Thoracic aorta (tissue), 2 donors: Measurements from ENCODE around the gene IQSEC3. TPM values are rescaled to one million over a fixed set of nuclear protein-coding genes. Genes with fewer than 3 reads are reported as not detected.
"Not testable (repeated sequence)": the region's sequence is repeated elsewhere in the genome, so short reads cannot be mapped to it uniquely, and the experiment has no call there.

Experiments
- ATAC-seq: fragments of 150-250 bp; one replicate; pipeline ENCODE4 v1.8.0; 2017; ENCODE audit warnings: low read depth; ENCODE audit not compliant: insufficient number of reproducible peaks, low FRiP score
- DNase-seq: peaks from one replicate; pipeline ENCODE4 v3.0.0-alpha.2; 2020; ENCODE audit warnings: low spot score
- H3K27ac ChIP-seq, 2 donors: fragments of 200-600 bp; sonication (generic); 1 replicate in 1 of 2; 2 replicates in 1 of 2; pipeline ENCODE4 v1.5.1; 2016; ENCODE audit warnings: mild to moderate bottlenecking in 2 of 2, moderate library complexity in 2 of 2
- H3K27me3 ChIP-seq: fragments of 200-600 bp; sonication (generic); replicated peaks from 2 replicates; pipeline ENCODE4 v1.6.0; 2016; ENCODE audit warnings: mild to moderate bottlenecking; ENCODE audit not compliant: insufficient read depth
- H3K36me3 ChIP-seq: fragments of 200-600 bp; sonication (generic); one replicate; pipeline ENCODE4 v1.5.1; 2016
- H3K4me1 ChIP-seq, 2 donors: fragments of 200-600 bp; sonication (generic); 1 replicate in 1 of 2; 2 replicates in 1 of 2; pipeline versions ENCODE4 v1.5.1 to v1.6.0; 2016; ENCODE audit warnings: low read depth in 2 of 2, mild to moderate bottlenecking in 1 of 2; ENCODE audit not compliant: control insufficient read depth in 1 of 2
- H3K4me3 ChIP-seq: fragments of 200-600 bp; sonication (generic); 2 replicates; pipeline ENCODE4 v1.5.1; 2016; ENCODE audit warnings: mild to moderate bottlenecking
- H3K9me3 ChIP-seq: fragments of 200-600 bp; sonication (generic); 2 replicates; pipeline ENCODE4 v1.5.1; 2016
- total RNA-seq, 2 donors: library from RNA; depleted of rRNA; stranded (reverse); fragments of >200 nt; gene quantifications; one replicate each; pipeline versions ENCODE4 v1.1.0 to v1.2.3, GENCODE V29; 2016
- TF ChIP-seq, protein P1 (sequence below): fragments of 200-600 bp; sonication (generic); IDR thresholded peaks from one replicate; pipeline ENCODE4 v1.5.1; 2019; ENCODE audit warnings: antibody characterized with exemption

IQSEC3 gene
- total RNA-seq, 2 donors from 2014 or later: 1.1 to 1.3 TPM

DNA sequence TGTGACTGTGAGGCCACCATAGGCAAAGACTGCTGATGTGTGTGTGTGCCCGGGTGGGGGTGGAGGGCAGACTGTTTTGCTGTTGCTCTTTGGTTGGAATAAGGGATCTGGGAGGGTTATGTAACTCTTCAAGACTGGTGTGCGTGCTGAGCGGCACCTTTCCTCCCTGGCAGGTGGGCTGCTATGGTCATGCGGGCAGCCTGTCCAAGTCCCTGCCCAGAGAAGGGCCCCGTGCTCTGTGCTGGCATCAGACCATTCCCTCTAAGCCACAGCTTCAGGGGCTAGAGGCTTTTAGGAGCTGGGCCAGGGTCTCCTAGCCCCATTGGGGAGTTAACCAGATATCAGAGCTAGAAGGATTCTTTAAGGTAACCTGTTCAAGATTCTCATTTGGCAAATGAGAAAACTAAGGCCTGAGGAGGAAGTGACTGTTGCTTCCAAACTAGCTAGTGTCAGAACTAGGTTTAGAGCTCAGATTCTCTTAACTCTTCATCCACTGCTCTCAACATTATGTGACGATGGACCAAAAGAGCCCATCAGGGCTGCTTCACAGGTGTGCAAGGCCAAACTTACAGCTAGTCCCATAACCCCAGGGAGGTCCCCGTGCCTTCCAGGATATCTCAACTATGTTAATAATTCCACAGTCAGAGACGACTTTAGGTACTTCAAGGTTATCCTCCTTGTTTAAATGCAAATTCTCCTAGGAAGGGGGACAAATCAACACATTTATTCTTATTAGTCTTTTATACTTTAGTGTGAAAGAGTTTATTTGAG, 8.0 kb downstream of the IQSEC3 start:
- not testable (repeated sequence) for H3K36me3 ChIP-seq, ATAC-seq, H3K4me1 ChIP-seq, H3K4me3 ChIP-seq, H3K27me3 ChIP-seq, H3K9me3 ChIP-seq, DNase-seq, H3K27ac ChIP-seq

DNA sequence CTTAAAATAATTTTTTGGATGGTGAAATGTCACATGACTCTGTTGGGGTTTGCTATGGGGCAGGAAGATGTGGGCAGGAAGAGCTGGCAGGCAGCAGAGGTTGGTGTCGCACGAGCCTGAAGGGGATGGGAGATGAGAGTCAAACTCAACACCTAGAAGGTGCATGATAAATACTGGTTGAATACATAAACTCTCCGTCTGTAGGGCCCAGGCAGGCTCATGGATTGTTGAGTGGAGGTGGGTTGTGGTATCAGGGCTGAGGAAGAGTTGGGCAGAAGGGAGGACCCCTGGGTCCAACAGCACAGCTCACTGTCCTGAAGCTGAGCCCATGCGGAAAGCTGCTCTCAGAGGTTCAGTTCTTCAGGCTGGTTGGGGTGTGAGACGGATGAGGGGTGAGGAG, 9.0 kb downstream of the IQSEC3 start:
- H3K36me3 ChIP-seq, H3K27me3 ChIP-seq, H3K27ac ChIP-seq, H3K9me3 ChIP-seq, H3K4me1 ChIP-seq, H3K4me3 ChIP-seq, ATAC-seq, DNase-seq: not testable (repeated sequence)

DNA sequence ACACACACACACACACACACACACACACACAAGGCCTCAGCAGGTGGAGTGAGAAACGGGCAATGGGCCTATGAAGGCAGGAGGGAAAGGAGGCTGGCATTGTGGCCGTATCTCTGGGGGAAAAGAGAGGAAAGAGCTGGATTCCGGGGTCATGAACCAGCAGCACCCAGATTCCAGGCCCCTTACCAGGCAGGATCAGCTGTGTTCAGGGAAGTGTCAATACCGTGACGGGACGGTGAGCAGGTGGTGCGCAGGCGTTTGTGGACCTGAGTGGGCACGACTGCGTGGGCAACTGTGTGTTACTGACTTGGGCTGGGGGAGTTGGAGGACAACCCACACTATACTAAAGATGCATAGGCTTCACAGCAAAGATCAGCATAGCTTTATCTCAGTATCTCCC, 9.5 kb downstream of the IQSEC3 start:
- not testable (repeated sequence) for H3K36me3 ChIP-seq, H3K4me3 ChIP-seq, DNase-seq, H3K27ac ChIP-seq, H3K4me1 ChIP-seq, H3K27me3 ChIP-seq, H3K9me3 ChIP-seq, ATAC-seq

DNA sequence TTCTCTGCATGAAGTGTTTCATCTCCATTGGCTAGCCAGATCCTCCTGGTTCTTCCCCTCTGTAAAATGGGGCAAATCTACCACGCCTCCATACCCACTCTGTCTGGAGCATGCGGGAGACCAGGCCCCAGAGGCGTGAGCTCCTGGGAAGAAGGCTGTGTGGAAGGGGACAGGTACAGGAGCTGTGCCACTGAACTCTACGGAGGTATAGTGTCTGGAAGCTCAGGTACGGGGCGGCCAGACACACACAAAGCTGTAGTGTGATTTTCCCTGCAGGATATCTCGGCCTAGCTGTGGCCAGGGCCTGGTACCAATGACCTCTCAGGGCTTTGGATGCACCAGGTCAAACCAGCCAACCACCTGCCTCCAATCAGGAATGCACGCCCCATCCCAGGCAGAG, 10.0 kb downstream of the IQSEC3 start:
- H3K27ac ChIP-seq, H3K4me3 ChIP-seq, H3K4me1 ChIP-seq, DNase-seq, H3K36me3 ChIP-seq, H3K9me3 ChIP-seq, ATAC-seq, H3K27me3 ChIP-seq: not testable (repeated sequence)

DNA sequence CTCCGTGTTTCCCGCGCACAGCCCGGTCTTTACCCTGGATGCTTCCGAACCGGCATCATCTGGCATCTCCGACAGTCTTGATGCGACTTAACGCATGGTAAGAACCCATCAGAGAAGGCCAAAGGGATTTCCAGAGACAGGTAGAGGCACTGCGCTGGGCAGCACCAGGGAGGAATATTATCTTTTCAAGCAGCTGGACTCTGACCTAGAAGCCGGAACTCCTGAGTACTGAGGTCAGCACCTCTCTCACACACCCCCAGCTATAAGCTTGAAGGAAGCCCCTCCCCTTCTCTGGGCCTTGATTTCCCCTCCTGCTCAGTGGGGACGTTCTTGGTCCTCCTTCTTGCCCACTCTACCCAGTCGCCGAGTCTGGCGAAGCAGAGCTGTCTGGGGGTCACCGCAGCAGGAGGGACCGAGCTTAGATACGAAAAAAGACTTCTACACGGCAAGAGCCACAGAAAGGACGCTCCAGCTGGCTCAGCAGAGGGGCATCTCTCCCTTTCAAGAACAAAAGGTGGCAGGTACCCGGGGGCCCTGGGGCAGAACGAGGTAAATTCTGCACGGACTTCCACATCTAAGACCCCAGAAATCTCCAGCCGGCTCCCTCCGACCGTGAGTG, 10.6 kb downstream of the IQSEC3 start:
- H3K4me1 ChIP-seq, H3K4me3 ChIP-seq, H3K27ac ChIP-seq, DNase-seq, H3K9me3 ChIP-seq, H3K27me3 ChIP-seq, ATAC-seq, H3K36me3 ChIP-seq: not testable (repeated sequence)

DNA sequence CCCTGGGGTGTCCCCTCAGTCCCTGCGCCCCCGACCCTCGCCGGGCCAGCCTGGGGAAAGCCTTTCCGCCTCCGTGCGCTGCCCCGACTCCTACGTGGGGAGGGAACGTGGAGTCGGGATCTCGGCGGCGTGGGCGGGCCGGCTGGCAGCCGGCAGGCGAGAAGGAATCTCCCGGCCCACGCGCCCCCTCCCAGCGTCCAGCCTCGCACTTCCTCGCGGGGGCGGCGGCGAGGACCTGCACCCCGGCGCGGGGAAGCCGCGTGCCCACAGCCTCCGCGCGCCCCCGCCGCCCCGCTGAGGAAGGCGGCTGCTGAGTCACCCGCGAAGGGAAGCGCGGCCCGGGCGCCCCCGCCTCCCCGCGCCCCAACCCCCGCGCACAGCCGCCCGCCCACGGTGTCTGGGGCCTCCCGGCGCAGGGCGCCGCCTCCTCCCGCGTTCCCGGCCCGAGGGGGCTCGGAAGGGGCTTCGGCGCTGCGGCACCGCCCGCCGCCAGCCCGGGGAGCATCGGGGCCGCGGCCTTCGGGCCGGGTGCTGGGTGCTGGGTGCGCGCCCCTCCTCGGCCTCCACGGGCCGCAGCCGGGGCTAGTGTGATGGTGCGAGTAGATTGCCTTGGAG, 11.3 kb downstream of the IQSEC3 start:
- H3K9me3 ChIP-seq, H3K4me3 ChIP-seq, H3K27ac ChIP-seq, H3K27me3 ChIP-seq, DNase-seq, ATAC-seq, H3K4me1 ChIP-seq, H3K36me3 ChIP-seq: not testable (repeated sequence)

DNA sequence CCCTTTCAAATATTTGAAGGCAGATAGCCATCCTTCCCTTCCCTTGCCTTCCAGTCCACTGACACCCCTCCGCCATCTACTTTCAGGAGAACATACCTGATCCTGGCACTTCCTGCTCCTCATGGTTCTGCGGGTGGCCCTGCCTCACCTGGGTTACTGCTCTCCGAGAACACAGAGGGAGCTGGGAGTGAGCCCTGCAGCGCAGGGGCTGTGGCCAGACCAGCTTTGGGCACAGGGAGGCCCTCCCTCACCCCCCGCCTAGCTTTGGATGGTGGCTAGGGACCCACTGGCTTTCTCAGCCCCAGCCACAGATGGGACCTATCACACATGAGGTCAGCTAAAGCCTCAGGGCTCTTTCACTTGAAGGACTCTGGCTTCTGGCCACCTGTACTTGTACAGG, 12.4 kb downstream of the IQSEC3 start:
- H3K36me3 ChIP-seq: no peaks in the 10 kb centered on the region
- H3K4me3 ChIP-seq: no peak overlapping the region
- no peaks in the 10 kb centered on the region for H3K4me1 ChIP-seq
- TF ChIP-seq, protein P1, sequence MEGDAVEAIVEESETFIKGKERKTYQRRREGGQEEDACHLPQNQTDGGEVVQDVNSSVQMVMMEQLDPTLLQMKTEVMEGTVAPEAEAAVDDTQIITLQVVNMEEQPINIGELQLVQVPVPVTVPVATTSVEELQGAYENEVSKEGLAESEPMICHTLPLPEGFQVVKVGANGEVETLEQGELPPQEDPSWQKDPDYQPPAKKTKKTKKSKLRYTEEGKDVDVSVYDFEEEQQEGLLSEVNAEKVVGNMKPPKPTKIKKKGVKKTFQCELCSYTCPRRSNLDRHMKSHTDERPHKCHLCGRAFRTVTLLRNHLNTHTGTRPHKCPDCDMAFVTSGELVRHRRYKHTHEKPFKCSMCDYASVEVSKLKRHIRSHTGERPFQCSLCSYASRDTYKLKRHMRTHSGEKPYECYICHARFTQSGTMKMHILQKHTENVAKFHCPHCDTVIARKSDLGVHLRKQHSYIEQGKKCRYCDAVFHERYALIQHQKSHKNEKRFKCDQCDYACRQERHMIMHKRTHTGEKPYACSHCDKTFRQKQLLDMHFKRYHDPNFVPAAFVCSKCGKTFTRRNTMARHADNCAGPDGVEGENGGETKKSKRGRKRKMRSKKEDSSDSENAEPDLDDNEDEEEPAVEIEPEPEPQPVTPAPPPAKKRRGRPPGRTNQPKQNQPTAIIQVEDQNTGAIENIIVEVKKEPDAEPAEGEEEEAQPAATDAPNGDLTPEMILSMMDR: no peak
- H3K9me3 ChIP-seq: no peaks in the 10 kb centered on the region
- peaks cover 4% of the 10 kb centered on the region for H3K27me3 ChIP-seq
- DNase-seq (no peak), ATAC-seq (no peak)
- no peak overlapping the region for H3K27ac ChIP-seq

- ATAC-seq (no peak), DNase-seq (no peak)
- Histone ChIP-seq H3K9me3 (no peaks in the 10 kb centered on the region), H3K27me3 (peaks cover 4% of the 10 kb centered on the region), H3K4me3 (no peak overlapping the region), H3K36me3 (no peaks in the 10 kb centered on the region), H3K27ac (no peak overlapping the region), H3K4me1 (no peaks in the 10 kb centered on the region)
- TF ChIP-seq, protein P1: no peak
Measured at GRCh38 chr12:80681-81190, 14.2 kb downstream of the IQSEC3 start.
